Heart left ventricle (tissue), 16 donors: Measurements from ENCODE around the gene GTF2A1L. TPM values are rescaled to one million over a fixed set of nuclear protein-coding genes. Genes with fewer than 3 reads are reported as not detected.

Experiments
- ATAC-seq, 4 donors: fragments of 200-7000 bp; cut with Tn5 transposase; one replicate each; pipeline ENCODE4 v1.9.1; 2020 to 2022; ENCODE audit warnings: moderate library complexity in 4 of 4, mild to moderate bottlenecking in 3 of 4, moderate number of reproducible peaks in 1 of 4
- DNase-seq, 5 donors: peaks; one replicate each; pipeline ENCODE4 v3.0.0-alpha.2; 2020
- H3K27ac ChIP-seq, 12 donors: fragments of 200-600 bp; sonication (generic) in 4 of 12; one replicate each; pipeline versions ENCODE4 v1.5.0 to v1.8.0; 2016 to 2022; ENCODE audit warnings: mild to moderate bottlenecking in 2 of 12
- H3K27me3 ChIP-seq, 9 donors: fragments of 200-600 bp; sonication (generic) in 2 of 9; one replicate each; pipeline versions ENCODE4 v1.5.1 to v1.8.0; 2016 to 2022; ENCODE audit warnings: mild to moderate bottlenecking in 3 of 9
- H3K36me3 ChIP-seq, 9 donors: fragments of 200-600 bp; sonication (generic) in 2 of 9; one replicate each; pipeline versions ENCODE4 v1.5.0 to v1.8.0; 2018 to 2022; ENCODE audit warnings: mild to moderate bottlenecking in 2 of 9
- H3K4me1 ChIP-seq, 12 donors: fragments of 200-600 bp; sonication (generic) in 4 of 12; one replicate each; pipeline versions ENCODE4 v1.5.0 to v1.8.0; 2016 to 2022; ENCODE audit warnings: mild to moderate bottlenecking in 3 of 12
- H3K4me3 ChIP-seq, 12 donors: fragments of 200-600 bp; sonication (generic) in 4 of 12; one replicate each; pipeline versions ENCODE4 v1.5.0 to v1.8.0; 2017 to 2022; ENCODE audit warnings: mild to moderate bottlenecking in 9 of 12, moderate library complexity in 4 of 12
- H3K9me3 ChIP-seq, 12 donors: fragments of 200-600 bp; sonication (generic) in 4 of 12; one replicate each; pipeline versions ENCODE4 v1.5.0 to v1.8.0; 2016 to 2022; ENCODE audit warnings: mild to moderate bottlenecking in 1 of 12
- CTCF ChIP-seq, 12 donors: fragments of 200-600 bp; sonication (generic) in 4 of 12; IDR thresholded peaks; one replicate each; pipeline versions ENCODE4 v1.5.0 to v1.8.0; 2018 to 2022; ENCODE audit warnings: antibody characterized with exemption in 12 of 12, mild to moderate bottlenecking in 5 of 12
- POLR2A ChIP-seq, 2 donors: fragments of 450-650 bp; IDR thresholded peaks; one replicate each; pipeline ENCODE4 v1.6.1; 2017; ENCODE audit warnings: antibody characterized with exemption in 2 of 2, mild to moderate bottlenecking in 2 of 2, moderate library complexity in 2 of 2
- WGBS, 4 donors: extraction: QIAGEN DNeasy Blood & Tissue Kit in 2 of 4; methylation state at CpG; one replicate each; pipeline versions ENCODE4 v1.1.5 to v1.1.7; 2013 to 2018; 5-methylcytosine and 5-hydroxymethylcytosine counted together
- intact Hi-C, 10 donors: fragments of 100-400 bp; cut with DNase I; formaldehyde crosslinking; loops; one replicate each; pipeline versions ENCODE4 v1.11.1 to v1.14.2; 2022
- polyA plus RNA-seq, 2 donors: library from polyadenylated mRNA; stranded (reverse); fragments of 200-250 nt; gene quantifications; one replicate each; pipeline ENCODE4 v1.2.3, GENCODE V29; 2013
- total RNA-seq, 9 donors: library from RNA; depleted of rRNA in 2 of 9; stranded (reverse); fragments of >200 nt in 2 of 9; fragmentation: NEBNext Ultra II Directional in 3 of 9; extraction: Animal tissue kit (Norgen Biotek cat#: 25700) in 3 of 9; gene quantifications; one replicate each; pipeline versions ENCODE4 v1.1.0 to v1.2.4, GENCODE V29; 2016 to 2023
- donor health status: ischemic (EF 13 %, LVEDD 7.1; RV severe dilation, severe dysfunction).
- donor health status: healthy with polysubstance abuse.
- donor health status: DM: no; HTN: yes; CAD: no.
- donor health status: DM: no; HTN: no; CAD: no.
- donor health status: ischemic (EF 25% LVEDD 6.9; RV normal size, moderate dysfunction).
- donor health status: ischemic (EF 25% LVEDD 5.7; RV mildly dilated, moderate dysfunction).
- donor health status: healthy.
- donor health status: DM: yes; HTN: yes; CAD: no.
- donor health status: ischemic (EF 35%, LVEDD 5.7; RV mildly dilated, moderate dysfunction).
- donor health status: nonischemic (EF 11% LVEDD 7.7; RV severe dilation, severe dysfunction).
- donor health status: DM: yes; HTN: yes; CAD: no.
- donor health status: PGD.
- donor health status: ischemic (EF 29% LVEDD 5.4; RV normal size, mild dysfunction).
- donor health status: nonischemic (EF 23%, LVEDD 6.1; RV moderate dilation, normal function).

The GTF2A1L gene
- total and polyA plus RNA-seq, 11 donors: 0.14 to 0.95 (median 0.63) TPM; not detected in 8

- intact Hi-C loops: no loop called here
- 44 to 73% (median 60%) methylated on average over 1 of the region's 1 CpG for WGBS, 4 donors
- H3K27me3 ChIP-seq: no peaks in the 10 kb centered on the region
- no peak overlapping the region for H3K4me3 ChIP-seq
- TF ChIP-seq POLR2A (IDR thresholded peaks at IDR 0.05) (no peak), CTCF (IDR thresholded peaks at IDR 0.05) (no peak)
- no peak overlapping the region for H3K27ac ChIP-seq
- no peak for DNase-seq
- no peaks in the 10 kb centered on the region for H3K9me3 ChIP-seq
- H3K4me1 ChIP-seq: peaks cover 0 to 15% (median 0%) of the 10 kb centered on the region in 12 donors
- H3K36me3 ChIP-seq: no peaks in the 10 kb centered on the region
- no peak for ATAC-seq
Observed at GRCh38 chr2:48713647-48714046, 96.0 kb downstream of the GTF2A1L start.

- intact Hi-C loops: no loop called here
- Histone ChIP-seq H3K27me3 (no peaks in the 10 kb centered on the region), H3K36me3 (no peaks in the 10 kb centered on the region), H3K4me1 (peaks cover 0 to 15% (median 0%) of the 10 kb centered on the region in 12 donors), H3K9me3 (no peaks in the 10 kb centered on the region), H3K27ac (no peak overlapping the region), H3K4me3 (no peak overlapping the region)
- 25 to 50% (median 38%) methylated on average over 2 of the region's 2 CpGs for WGBS, 4 donors
- ATAC-seq (peak in 1 of 4 donors; percentile 26), DNase-seq (no peak)
- TF ChIP-seq POLR2A (IDR thresholded peaks at IDR 0.05) (no peak), CTCF (IDR thresholded peaks at IDR 0.05) (no peak)
Observed at GRCh38 chr2:48714245-48714644, 96.6 kb downstream of the GTF2A1L start.

- Histone ChIP-seq H3K27ac (no peak overlapping the region), H3K9me3 (no peaks in the 10 kb centered on the region), H3K27me3 (no peaks in the 10 kb centered on the region), H3K36me3 (no peaks in the 10 kb centered on the region), H3K4me1 (peaks cover 0 to 15% (median 0%) of the 10 kb centered on the region in 12 donors), H3K4me3 (no peak overlapping the region)
- intact Hi-C loops: no loop called here
- TF ChIP-seq POLR2A (IDR thresholded peaks at IDR 0.05) (no peak), CTCF (IDR thresholded peaks at IDR 0.05) (no peak)
- DNase-seq: peak in 2 of 5 donors; percentile 29 to 44
- WGBS, 4 donors: 49 to 64% (median 58%) methylated on average over 7 of the region's 7 CpGs
- no peak for ATAC-seq
Observed at GRCh38 chr2:48715042-48715899, 97.6 kb downstream of the GTF2A1L start.

GRCh38 chr2:48715956-48716355 lies 98.3 kb downstream of the GTF2A1L start:
- ATAC-seq (no peak), DNase-seq (no peak)
- TF ChIP-seq POLR2A (IDR thresholded peaks at IDR 0.05) (no peak), CTCF (IDR thresholded peaks at IDR 0.05) (no peak)
- Histone ChIP-seq H3K9me3 (no peaks in the 10 kb centered on the region), H3K27ac (no peak overlapping the region), H3K4me1 (peaks cover 0 to 15% (median 0%) of the 10 kb centered on the region in 12 donors), H3K27me3 (no peaks in the 10 kb centered on the region), H3K4me3 (no peak overlapping the region), H3K36me3 (no peaks in the 10 kb centered on the region)
- intact Hi-C loops: no loop called here
- WGBS, 4 donors: 64 to 87% (median 70%) methylated on average over 1 of the region's 1 CpG
